Calu3 (cell line): ENCODE measurements around the gene PPP6R1. TPM values are rescaled to one million over a fixed set of nuclear protein-coding genes. Genes with fewer than 3 reads are reported as not detected.

Experiments used
- BruUV-seq: library from RNA; stranded (reverse); fragments of 400-500 nt; replicated peaks from 2 replicates; lab custom pipeline; 2021; lab: Mats Ljungman, UMichigan
- CTCF ChIA-PET: fragments of 300-600 bp; sonication (Branson Sonifier 250); formaldehyde crosslinking; loops from one replicate; lab custom pipeline; 2022; ENCODE audit warnings: antibody characterized with exemption; lab: Charles Lee
- DNase-seq: peaks from one replicate; pipeline ENCODE4 v3.0.0; 2022
- H3K27ac Mint-ChIP-seq: one replicate; pipeline ENCODE4 v1.8.0; 2022; ENCODE audit warnings: mixed read lengths; ENCODE audit not compliant: unreplicated experiment
- H3K27me3 Mint-ChIP-seq: one replicate; pipeline ENCODE4 v1.8.0; 2022; ENCODE audit warnings: mixed read lengths; ENCODE audit not compliant: unreplicated experiment
- H3K36me3 Mint-ChIP-seq: one replicate; pipeline ENCODE4 v1.8.0; 2022; ENCODE audit warnings: mild to moderate bottlenecking, moderate library complexity, mixed read lengths; ENCODE audit not compliant: insufficient read depth, unreplicated experiment
- H3K4me1 Mint-ChIP-seq: one replicate; pipeline ENCODE4 v1.8.0; 2022; ENCODE audit warnings: mild to moderate bottlenecking, low read depth, mixed read lengths; ENCODE audit not compliant: unreplicated experiment
- H3K4me3 Mint-ChIP-seq: one replicate; pipeline ENCODE4 v1.8.0; 2022; ENCODE audit warnings: mild to moderate bottlenecking, low read depth, moderate library complexity, mixed read lengths; ENCODE audit not compliant: unreplicated experiment
- H3K9me3 Mint-ChIP-seq: one replicate; pipeline ENCODE4 v1.8.0; 2022; ENCODE audit warnings: low read depth, mixed read lengths; ENCODE audit not compliant: unreplicated experiment
- CTCF ChIP-seq: fragments of 200-600 bp; IDR thresholded peaks from one replicate; pipeline ENCODE4 v1.8.0; 2022; ENCODE audit warnings: antibody characterized with exemption; ENCODE audit not compliant: unreplicated experiment
- intact Hi-C: fragments of 100-400 bp; cut with micrococcal nuclease; formaldehyde crosslinking; loops from one replicate; pipeline ENCODE4 v1.10.0; 2022; ENCODE audit not compliant: unreplicated experiment
- total RNA-seq: library from RNA; stranded (reverse); gene quantifications from 2 replicates; pipeline ENCODE4 v1.2.3, GENCODE V29; 2022

The PPP6R1 gene
- total RNA-seq, 1 experiment from 2014 or later, result 126 TPM

- no peak for DNase-seq
- H3K27me3 Mint-ChIP-seq, result peaks cover 55% of the 10 kb centered on the region
- peaks cover 18% of the 10 kb centered on the region for H3K36me3 Mint-ChIP-seq
- intact Hi-C loops, result no loop called here
- H3K27ac Mint-ChIP-seq, result no peak overlapping the region
- no peak overlapping the region for H3K4me3 Mint-ChIP-seq
- CTCF ChIA-PET, result interaction anchor here (0.6 kb wide), 1 partner anchor 323 kb away, joined by 3 read pairs; no protein-coding TSS in a partner anchor
- H3K4me1 Mint-ChIP-seq, result peaks cover 14% of the 10 kb centered on the region
- no peaks in the 10 kb centered on the region for H3K9me3 Mint-ChIP-seq
- BruUV-seq, result no TSS peak
- no peak for TF ChIP-seq CTCF
These were observed 26.5 kb upstream of the PPP6R1 start for GRCh38 chr19:55285229-55285890.

- BruUV-seq, result no TSS peak
- no peaks in the 10 kb centered on the region for H3K9me3 Mint-ChIP-seq
These were observed 25.7 kb upstream of the PPP6R1 start for GRCh38 chr19:55284405-55285058.

DNA sequence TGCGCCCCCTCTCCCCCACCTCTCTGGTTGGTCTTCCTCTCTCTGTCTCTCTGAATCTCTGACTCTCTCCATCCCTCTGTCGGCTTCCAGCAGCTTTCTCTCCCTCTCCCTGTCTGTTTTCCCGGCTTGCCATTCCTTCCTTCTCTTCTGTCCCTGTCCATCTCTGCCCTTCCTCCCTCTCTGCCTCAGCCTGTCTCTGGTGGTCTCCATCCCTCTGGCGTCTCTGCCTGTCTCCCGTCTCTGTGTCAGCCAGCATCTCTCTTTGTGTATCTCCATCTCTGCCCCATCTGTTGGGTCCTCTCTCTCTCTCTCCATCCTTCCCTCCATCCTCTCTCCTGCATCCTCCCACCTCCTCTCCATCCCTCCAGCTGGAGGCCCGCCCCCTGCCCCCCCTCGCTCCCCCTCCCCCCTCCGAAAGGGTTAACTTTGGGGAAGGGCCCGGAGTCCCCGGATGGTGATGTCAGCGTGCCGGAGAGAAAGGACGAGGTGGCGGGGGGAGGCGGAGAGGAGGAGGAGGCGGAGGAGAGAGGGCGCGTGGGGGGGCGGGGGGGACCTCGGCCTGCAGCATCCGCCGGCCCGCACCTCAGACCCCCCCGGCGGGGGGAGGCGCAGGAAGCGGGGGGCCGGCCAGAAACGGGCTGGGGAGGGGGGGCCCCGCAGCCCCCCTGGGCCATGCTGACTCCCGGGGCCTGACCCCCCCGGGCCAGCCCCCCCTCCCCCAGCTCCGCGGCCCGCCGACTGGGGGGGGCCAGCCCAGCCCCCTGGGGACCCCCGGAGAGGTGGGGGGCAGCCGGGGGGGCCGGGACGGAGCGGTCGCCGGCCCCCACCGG, 24.9 kb upstream of the PPP6R1 start, which contains the start of gene BRSK1:
BRSK1 (plus strand) TSS at position 450 of the 830 bp plus-strand sequence. CDS start 446 bp downstream, outside the sequence.
- Mint-ChIP-seq H3K36me3 (peaks cover 34% of the 10 kb centered on the region), H3K27me3 (peaks cover 55% of the 10 kb centered on the region), H3K27ac (no peak within 1 kb of the TSS), H3K4me3 (no peak within 1 kb of the TSS), H3K4me1 (peaks cover 22% of the 10 kb centered on the region), H3K9me3 (no peaks in the 10 kb centered on the region)
- no peak for DNase-seq
- no peak for TF ChIP-seq CTCF
- BruUV-seq, result no TSS peak
- intact Hi-C loops, result no loop called here
- CTCF ChIA-PET, result interaction anchor here (0.6 to 1.0 kb wide), 2 partner anchors 47 to 138 kb away, joined by 3 to 4 read pairs; no protein-coding TSS in a partner anchor

More at GRCh38 chr19:55284405-55285058, 25.7 kb upstream of the PPP6R1 start:
- no peak for TF ChIP-seq CTCF
- CTCF ChIA-PET, result no interaction called here
- intact Hi-C loops, result no loop called here
- DNase-seq, result no peak
- H3K4me1 Mint-ChIP-seq, result peaks cover 22% of the 10 kb centered on the region
- peaks cover 26% of the 10 kb centered on the region for H3K36me3 Mint-ChIP-seq
- H3K27ac Mint-ChIP-seq, result no peak overlapping the region
- peaks cover 55% of the 10 kb centered on the region for H3K27me3 Mint-ChIP-seq
- no peak overlapping the region for H3K4me3 Mint-ChIP-seq
